ENCODE data around the gene UGGT2.
A peak's percentile ranks its signal among the peaks of the same experiment; 100 is the strongest.

The UGGT2 gene, protein sequence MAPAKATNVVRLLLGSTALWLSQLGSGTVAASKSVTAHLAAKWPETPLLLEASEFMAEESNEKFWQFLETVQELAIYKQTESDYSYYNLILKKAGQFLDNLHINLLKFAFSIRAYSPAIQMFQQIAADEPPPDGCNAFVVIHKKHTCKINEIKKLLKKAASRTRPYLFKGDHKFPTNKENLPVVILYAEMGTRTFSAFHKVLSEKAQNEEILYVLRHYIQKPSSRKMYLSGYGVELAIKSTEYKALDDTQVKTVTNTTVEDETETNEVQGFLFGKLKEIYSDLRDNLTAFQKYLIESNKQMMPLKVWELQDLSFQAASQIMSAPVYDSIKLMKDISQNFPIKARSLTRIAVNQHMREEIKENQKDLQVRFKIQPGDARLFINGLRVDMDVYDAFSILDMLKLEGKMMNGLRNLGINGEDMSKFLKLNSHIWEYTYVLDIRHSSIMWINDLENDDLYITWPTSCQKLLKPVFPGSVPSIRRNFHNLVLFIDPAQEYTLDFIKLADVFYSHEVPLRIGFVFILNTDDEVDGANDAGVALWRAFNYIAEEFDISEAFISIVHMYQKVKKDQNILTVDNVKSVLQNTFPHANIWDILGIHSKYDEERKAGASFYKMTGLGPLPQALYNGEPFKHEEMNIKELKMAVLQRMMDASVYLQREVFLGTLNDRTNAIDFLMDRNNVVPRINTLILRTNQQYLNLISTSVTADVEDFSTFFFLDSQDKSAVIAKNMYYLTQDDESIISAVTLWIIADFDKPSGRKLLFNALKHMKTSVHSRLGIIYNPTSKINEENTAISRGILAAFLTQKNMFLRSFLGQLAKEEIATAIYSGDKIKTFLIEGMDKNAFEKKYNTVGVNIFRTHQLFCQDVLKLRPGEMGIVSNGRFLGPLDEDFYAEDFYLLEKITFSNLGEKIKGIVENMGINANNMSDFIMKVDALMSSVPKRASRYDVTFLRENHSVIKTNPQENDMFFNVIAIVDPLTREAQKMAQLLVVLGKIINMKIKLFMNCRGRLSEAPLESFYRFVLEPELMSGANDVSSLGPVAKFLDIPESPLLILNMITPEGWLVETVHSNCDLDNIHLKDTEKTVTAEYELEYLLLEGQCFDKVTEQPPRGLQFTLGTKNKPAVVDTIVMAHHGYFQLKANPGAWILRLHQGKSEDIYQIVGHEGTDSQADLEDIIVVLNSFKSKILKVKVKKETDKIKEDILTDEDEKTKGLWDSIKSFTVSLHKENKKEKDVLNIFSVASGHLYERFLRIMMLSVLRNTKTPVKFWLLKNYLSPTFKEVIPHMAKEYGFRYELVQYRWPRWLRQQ (N-terminal part only)

DNA sequence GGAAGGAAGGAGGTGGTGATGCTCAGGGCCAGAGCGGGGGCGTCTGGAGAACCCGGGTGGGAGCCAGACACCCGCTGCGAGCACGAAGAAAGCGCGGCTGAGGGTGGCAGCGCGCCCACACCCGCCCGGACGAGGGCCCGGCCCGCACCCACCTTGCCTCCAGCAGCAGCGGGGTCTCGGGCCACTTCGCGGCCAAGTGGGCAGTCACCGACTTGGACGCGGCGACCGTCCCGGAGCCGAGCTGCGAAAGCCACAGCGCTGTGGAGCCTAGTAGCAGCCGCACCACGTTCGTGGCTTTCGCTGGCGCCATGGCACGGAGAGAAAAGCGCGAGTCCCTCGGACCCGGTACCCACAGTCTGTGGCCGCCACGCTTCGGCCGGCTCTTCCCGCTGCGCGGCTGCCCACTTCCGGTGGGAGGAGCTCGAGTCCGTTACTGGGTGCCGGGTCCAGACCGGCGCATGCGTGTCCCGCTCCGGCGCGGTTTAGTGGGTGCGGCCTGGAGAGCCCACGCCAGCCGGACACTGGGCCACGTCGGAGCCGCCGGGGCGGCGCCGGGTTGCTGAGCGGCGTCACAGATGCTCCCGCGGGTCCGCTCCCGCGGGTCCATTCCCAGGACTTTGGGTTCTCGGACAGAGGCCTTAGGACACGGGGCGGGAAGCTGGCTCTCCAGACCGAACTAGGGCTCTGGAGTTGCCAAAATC, at the start of gene UGGT2:
UGGT2 (minus strand) TSS at position 399 of the 701 bp plus-strand sequence; CDS start at position 310, 89 bp downstream.
- peak in 1 of 2 donors; percentile 9 for DNase-seq (ENCODE audit: low read depth in 2 of 2)

DNA sequence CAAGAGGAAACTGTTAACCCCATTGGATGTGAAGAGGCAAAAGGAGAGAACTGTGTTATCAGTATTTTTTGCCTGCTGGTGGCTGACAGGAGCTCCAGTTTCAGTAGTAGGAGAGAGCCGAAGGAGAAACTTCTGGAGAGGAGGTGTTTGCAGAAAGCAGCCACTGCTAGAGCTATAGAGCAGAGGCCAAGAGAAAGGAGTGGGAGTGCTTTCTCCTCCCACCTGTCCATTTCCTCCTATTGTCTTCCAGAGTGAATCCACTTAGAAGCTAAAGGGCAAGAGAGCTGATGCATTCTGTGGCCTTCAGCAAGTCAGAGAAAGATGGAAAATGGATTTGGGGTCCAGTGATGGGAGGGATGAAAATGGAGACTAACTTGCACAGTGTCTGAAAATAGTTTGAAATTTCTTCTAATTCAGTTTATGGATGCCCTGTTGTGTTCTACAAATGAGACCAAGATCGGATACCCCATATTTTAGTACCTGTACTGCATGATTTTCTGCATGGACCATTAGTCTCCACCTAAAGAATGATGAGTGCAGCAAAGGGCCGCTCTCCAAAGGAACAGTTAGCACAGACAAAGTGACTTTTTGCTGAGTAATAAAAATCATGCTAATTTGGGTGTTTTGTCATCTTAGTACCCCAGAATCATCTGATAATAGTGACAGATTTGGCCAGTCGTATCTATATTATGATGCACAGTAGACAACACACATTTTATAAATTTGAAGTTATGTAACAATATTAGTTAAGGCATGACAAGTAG, 47.4 kb upstream of the UGGT2 start:
- DNase-seq (ENCODE audit: low read depth in 2 of 2), result no peak

DNA sequence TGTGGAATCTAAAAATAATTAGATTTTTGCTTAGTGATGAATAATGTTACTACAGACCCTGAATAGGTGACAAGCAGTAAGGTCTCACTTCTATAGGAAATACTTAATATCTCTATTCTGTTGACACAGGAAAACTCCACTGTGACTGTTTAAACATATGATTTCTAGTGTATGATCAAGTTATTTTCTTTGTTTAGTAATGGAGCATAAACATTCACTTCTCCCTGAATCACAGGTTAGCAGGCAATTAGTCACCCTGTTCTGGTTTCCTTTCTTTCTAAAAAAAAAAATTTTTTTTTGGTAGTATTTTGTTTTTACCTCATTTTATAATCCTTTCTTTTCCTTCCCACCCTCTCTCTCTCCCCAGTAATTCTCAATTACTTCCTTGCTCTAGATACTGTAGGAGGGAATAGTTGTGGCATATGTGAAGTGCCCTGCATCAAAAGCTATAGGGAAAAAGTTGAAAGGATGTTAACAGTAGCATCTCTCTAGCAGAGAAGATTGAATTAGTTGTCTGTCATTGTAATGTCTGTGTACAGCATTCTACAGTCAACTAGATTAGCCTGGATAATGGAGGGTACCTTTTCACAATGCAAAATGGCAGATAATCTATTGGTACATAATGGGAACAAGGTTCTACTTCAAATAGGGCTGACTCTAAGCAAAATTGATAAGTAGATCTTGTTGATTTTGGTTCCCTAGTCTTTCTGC, 40.2 kb upstream of the UGGT2 start:
- DNase-seq (ENCODE audit: low read depth in 2 of 2), result no peak

DNA sequence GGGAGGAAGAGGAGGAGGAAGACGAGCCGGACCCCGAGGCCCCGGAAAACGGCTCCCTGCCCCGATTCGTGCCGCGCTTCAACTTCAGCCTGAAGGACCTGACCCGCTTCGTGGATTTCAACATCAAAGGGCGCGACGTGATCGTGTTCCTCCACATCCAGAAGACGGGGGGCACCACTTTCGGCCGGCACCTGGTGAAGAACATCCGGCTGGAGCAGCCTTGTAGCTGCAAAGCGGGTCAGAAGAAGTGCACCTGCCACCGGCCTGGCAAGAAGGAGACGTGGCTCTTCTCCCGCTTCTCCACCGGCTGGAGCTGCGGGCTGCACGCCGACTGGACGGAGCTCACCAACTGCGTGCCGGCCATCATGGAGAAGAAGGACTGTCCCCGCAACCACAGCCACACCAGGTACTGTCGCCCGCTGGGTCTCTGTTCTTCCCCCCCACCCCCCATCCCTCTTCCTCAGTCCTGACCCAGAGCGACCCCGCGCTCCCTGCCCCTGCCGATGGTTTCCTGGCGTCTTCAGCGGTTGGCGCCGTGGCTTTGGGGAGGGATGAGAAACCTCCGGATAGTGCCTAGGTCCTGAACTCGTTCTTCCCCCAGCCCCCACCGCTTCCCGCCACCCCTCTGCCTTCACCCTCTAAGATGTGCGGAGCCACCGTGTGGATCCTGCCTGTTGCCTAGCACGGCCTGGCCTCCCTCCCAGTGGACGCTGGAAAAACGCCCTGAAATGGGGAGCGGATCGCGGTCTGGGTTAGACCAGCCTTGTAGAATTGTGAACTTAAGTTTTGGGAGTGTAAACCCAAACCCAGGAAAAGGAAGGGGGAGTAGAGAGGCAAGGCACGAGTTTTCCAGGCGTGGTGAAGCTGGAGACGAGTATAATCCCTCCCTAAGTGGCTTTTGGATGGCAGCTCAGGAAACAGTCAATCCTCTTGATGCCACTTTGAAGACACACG, 38.2 kb upstream of the UGGT2 start:
- DNase-seq (ENCODE audit: low read depth in 2 of 2), result no peak

DNA sequence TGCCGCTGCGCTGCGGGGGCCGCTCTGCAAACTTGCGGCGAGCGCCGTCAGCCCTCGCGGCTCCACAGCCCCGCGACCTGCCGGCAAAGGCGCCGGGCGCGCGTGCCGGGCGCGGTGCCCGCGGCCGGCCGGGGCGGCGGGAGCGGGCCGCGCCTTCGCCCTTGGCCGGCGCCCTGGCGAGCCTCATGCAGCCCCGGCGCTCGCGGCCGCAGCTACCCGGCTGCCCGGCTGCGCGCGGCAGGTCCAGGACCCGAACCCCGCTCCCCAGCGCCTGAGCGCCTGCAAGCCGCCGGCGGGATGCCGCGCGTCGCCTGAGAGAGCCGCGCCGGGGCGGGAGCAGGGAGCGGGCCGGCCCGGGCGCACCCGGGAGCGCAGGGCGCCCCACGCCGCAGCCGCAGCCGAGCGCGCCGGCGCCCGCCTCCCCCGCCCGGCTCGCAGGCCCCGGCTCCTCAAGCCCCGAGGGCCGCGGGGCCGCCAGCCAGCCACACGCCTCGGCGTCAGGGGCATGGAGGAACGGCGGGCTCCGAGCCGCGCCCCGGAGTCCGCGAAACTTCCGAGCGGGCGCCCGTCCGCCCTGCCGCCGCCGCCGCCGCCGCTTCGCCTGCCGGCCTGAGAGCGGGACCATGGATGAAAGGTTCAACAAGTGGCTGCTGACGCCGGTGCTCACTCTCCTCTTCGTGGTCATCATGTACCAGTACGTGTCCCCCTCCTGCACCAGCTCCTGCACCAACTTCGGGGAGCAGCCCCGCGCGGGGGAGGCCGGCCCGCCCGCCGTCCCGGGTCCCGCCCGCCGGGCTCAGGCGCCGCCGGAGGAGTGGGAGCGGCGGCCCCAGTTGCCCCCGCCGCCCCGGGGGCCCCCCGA, 37.3 kb upstream of the UGGT2 start:
- no peak for DNase-seq (ENCODE audit: low read depth in 2 of 2)

DNA sequence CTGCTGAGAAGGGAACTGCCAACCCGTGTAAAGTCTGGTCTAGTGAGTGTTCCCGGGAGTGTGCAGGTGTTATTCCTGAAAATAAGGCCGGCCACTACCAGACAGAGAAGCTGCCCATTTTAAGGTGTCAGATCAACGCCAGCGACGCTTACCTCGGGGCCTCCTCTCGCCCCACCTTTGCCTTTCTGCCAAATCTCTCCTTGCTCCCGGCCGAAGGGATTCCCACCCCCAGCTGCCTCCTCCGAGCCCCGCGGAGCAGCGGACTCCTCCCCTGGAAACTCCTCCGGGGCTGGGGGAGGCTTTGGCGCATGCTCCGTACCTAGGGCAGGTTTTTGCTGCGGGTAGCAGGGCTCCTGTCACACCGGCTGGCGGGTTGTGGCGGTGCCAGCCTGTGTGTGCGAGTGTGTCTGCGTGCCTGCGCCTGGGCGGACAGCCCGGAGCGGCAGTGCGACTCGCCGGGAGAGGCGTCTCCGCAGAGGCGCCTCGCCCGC, 36.6 kb upstream of the UGGT2 start, which contains the start of gene HS6ST3:
HS6ST3 (plus strand) TSS at position 359 of the 491 bp plus-strand sequence.
- no peak for DNase-seq (ENCODE audit: low read depth in 2 of 2)

DNA sequence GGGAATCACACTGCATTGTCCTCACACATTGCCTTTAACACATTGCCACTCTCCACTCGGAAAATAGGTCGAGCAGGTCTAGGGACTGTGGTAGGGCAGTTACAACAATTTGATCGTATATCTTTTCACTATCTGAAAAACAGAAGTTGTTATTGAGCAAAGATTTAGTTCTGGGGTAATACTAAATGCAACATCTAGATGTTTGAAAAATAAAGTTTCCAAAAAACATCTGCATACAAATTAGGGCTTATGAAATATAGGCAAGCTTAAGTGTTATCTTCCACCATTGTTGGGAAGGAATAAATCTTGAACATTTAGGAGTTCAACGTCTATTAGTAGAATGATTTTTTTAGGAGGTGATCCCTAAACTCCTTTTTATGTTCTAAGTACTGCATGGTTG, 35.9 kb upstream of the UGGT2 start:
- no peak for DNase-seq (ENCODE audit: low read depth in 2 of 2)

DNA sequence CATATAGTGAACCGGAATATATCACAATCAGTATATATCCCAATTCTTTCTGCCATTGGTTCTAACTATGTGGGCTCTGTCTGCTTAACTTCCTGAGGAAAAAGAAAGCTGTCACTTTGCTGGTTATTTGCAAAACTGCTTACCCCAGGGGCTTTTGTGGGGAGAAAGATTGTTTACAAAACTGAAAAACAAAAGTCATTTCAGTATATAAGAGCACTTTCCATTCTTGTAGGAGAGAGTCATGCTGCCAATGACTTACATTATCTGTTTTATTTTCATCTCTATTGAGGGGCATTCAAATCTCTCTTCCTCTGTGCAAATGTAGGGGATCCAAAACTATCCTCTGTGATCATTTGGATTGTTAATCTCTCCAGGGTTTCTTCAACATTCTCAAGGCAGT, 33.5 kb upstream of the UGGT2 start:
- no peak for DNase-seq (ENCODE audit: low read depth in 2 of 2)

DNA sequence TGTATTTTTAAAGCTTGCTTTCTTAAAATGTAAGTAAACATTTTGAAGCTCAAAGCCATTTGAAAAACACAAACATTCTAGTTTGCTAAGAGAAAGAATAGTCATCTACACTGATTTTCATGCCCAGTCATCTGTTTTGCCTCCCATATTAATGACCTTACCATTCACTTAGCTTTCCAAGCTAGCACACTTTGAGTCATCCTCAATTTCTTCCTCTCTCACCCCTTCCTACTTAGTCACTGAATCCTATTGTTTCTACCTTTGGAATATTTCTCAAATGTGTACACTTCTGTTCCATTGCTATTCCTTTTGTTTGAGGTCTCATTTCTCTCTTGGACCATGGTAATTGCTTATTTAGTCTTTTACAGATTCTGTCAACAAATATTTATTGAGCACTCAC, 29.4 kb upstream of the UGGT2 start:
- DNase-seq (ENCODE audit: low read depth in 2 of 2), result no peak

DNA sequence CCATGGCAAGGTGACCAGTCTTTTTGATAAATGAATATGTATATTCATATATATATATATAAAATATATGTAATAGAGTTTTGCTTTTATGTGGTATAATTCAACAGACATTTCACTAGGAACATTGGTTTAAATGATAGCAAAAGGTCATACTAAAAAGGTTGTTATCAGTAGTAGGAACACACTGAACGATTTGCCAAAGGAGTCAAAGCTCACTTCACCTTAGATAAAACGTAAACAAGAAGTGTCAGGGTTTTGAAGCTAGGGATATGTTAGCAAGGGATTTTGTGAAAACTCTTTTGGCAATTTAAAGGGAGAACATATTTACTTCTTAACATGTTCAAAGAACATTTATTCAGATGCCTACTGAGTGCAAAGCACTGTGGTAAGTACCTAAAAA, 28.7 kb upstream of the UGGT2 start:
- DNase-seq (ENCODE audit: low read depth in 2 of 2), result no peak

DNA sequence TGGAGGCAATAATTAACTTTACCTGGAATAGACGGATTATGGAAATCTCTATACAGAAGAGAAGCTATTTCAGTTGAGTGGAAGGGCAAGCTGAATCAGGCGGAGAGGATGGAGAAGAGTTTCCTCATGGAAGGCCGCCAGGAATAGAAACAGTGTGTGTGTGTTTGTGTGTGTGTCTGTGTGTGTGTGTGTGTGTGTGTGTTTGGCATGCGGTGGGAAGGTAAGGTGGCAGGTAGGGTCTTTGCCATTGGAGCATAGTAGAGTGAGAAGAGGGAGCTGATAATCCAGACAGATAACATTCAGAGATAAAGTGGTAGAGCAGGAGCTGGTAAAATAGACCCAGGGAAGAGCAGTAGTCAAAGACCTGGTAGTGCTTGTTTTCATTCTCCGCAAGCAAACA, 27.5 kb upstream of the UGGT2 start:
- DNase-seq (ENCODE audit: low read depth in 2 of 2), result no peak

DNA sequence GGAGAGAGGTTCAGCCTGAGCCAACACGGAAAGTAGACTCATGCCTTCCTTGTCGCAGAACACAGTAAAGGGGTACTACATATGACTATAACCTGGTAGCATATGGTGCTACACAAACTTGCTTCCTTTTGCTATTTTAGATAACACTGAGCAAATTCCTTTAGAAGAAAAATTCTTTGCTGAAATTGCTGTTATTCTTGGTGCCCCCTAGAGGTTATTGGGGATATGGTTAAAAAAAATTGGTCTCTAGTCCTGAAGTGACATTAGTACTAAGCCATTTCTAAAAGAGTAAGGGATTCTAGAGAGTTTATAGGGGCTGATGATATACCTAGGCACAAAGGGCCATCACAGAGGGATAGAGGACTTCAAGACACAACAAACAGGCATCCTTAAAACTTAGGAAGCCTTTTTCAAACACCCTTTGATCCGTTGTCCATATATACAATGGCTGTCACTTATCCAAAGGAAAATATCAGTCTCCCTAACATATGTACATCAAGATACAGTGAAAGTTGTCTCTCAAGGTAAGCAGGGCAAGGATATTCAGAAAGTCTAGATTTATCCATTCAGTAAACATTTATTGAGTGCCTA, 22.8 kb upstream of the UGGT2 start:
- no peak for DNase-seq (ENCODE audit: low read depth in 2 of 2)

DNA sequence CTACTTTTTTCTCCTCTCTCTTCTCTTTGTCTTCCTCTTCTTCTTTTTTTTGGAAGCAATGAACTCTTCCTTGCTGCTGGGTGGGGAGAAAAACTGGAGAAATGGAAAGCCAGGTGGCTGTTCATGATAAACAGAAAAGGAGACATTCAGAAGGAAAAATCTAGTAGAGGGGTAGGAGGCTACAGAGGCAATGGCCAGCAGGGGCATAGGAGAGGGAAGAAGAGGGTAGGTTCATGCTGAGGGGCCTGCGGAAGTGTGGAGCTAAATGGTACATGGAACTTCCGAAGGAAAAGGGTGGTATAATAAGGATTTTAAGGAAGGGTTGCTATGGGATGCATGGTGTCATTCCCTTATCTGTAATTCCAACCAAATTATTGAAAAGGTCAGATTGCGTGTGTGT, 19.2 kb upstream of the UGGT2 start:
- no peak for DNase-seq (ENCODE audit: low read depth in 2 of 2)

DNA sequence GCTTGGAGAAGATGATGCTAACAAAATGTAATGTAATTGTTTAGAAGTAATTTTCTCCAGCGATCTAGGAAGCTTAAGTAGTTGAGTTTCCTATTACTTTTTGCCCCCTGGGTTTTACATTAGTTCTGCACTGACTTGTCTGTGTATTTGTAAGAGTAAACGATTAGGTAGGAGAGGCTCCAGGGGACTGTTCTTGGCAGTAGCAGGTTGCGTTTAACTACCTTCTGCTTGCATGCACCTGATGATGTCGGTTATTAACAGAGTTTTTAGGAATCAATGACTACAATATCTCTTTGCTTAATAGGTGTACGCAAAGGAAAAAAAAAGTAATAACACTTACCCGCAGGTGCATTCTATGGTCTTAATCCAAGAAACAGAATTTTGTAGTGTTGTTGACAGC, 18.3 kb upstream of the UGGT2 start:
- DNase-seq (ENCODE audit: low read depth in 2 of 2), result no peak

DNA sequence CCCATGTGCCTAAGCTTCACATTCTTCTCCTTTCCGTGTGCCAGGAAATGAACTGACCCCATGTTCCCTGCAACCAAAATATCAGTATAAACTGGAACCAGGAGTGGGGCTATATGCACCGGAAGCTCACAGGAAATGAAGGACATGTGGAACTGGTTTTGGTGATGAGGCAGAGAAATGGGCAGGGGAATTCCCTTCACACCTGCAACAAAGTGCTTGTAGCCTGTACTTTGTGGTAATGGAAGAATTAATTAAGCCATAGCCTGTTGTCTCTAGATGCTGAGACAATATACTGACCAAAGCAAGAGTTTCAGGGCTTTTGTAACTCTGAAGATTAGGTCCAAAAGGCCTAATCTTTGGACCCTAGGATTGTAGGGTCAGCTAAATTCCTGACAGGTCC, 15.5 kb upstream of the UGGT2 start:
- no peak for DNase-seq (ENCODE audit: low read depth in 2 of 2)

DNA sequence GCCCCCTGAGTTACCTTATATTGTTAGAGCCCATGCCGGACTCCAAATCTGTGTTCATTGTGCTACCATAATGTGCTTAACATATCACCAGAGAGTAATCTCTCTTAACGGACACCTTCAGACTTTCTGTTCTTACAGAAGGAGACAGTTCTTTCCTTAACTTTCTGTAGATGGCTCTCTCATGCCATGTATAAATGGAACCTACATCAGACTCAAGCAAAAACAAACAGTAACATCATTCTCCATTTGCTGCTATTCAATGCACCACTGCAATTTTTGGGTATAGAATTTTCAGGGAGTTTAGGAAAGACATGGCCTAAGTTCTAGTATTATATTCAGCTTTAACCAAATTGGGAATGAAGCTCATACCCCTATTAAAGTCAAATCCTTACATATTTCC, 12.6 kb upstream of the UGGT2 start:
- no peak for DNase-seq (ENCODE audit: low read depth in 2 of 2)

DNA sequence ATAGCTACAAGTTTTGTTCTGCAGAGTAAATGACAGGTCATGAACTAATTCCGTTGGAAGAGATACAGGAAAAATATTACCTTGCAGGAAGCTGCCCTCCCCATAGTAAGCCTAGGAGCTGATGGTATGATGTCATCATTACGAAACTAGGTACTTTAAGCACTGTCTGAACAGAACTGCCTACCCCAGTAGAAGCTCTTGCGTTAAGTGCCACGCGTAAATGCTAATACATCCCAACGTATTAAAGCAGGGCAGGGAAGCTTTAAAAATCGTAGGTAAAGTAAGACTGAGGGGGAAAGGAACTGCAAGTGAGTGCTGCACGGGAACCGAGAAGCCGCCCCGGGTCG, 572 bp downstream of the UGGT2 start:
- DNase-seq (ENCODE audit: low read depth in 2 of 2), result no peak
